Panc1 (cell line): ENCODE data around the gene ADCY2. TPM values are rescaled to one million over a fixed set of nuclear protein-coding genes. Genes with fewer than 3 reads are reported as not detected.

Experiments used
- ATAC-seq: fragments of 200-7000 bp; cut with Tn5 transposase; 2 replicates; pipeline ENCODE4 v1.9.1; 2020; ENCODE audit warnings: mild to moderate bottlenecking, moderate library complexity
- BruUV-seq: library from RNA; stranded (reverse); fragments of 400-500 nt; replicated peaks from 2 replicates; lab custom pipeline; 2021; lab: Mats Ljungman, UMichigan
- CTCF ChIA-PET: fragments of 300-600 bp; sonication (Branson Sonifier 250); formaldehyde crosslinking; loops from one replicate; lab custom pipeline; 2022; ENCODE audit warnings: antibody characterized with exemption; lab: Charles Lee
- POLR2A ChIA-PET: fragments of 300-600 bp; sonication (Branson Sonifier 250); formaldehyde crosslinking; loops from one replicate; lab custom pipeline; 2022; ENCODE audit warnings: antibody characterized with exemption; lab: Charles Lee
- DNase-seq: peaks from one replicate; pipeline ENCODE4 v3.0.0-alpha.2; 2010; ENCODE audit warnings: low read depth, low spot score
- H3K27ac ChIP-seq: 2 replicates; pipeline ENCODE4 v1.5.1; 2011; ENCODE audit warnings: mild to moderate bottlenecking, low read length, inconsistent platforms
- H3K27me3 ChIP-seq: fragments of 200-500 bp; sonication (Bioruptor generic); 2 replicates; pipeline ENCODE4 v1.6.0; 2014; ENCODE audit warnings: low read length, inconsistent platforms; ENCODE audit not compliant: control insufficient read depth, insufficient read depth
- H3K36me3 ChIP-seq: fragments of 200-500 bp; sonication (Bioruptor generic); 2 replicates; pipeline ENCODE4 v1.5.1; 2014; ENCODE audit warnings: inconsistent platforms, mild to moderate bottlenecking, low read length, moderate library complexity; ENCODE audit not compliant: control insufficient read depth, insufficient read depth
- H3K4me1 ChIP-seq: 2 replicates; pipeline ENCODE4 v1.5.1; 2011; ENCODE audit warnings: inconsistent platforms, mild to moderate bottlenecking, low read length, moderate library complexity; ENCODE audit not compliant: control insufficient read depth, insufficient read depth
- H3K4me3 ChIP-seq, 2 experiments: 2 replicates each; pipeline ENCODE4 v1.5.1; 2011 to 2012; ENCODE audit warnings: low read depth in 2 of 2, low read length in 2 of 2, mild to moderate bottlenecking in 2 of 2, inconsistent platforms in 1 of 2, moderate library complexity in 1 of 2
- H3K9me3 ChIP-seq: fragments of 200-500 bp; sonication (Bioruptor generic); 2 replicates; pipeline ENCODE4 v1.5.1; 2014; ENCODE audit warnings: low read depth, mild to moderate bottlenecking, inconsistent platforms, low read length, moderate library complexity; ENCODE audit not compliant: control insufficient read depth, insufficient read depth
- POLR2AphosphoS5 ChIP-seq: IDR thresholded peaks from 2 replicates; pipeline ENCODE4 v1.6.1; 2012; ENCODE audit warnings: mild to moderate bottlenecking, low read depth, low read length, moderate library complexity
- SIN3A ChIP-seq: IDR thresholded peaks from 2 replicates; pipeline ENCODE4 v1.6.1; 2012; ENCODE audit warnings: low read depth, mild to moderate bottlenecking, low read length, moderate library complexity, borderline replicate concordance; ENCODE audit not compliant: insufficient read depth
- TCF7L2 ChIP-seq: IDR thresholded peaks from 2 replicates; pipeline ENCODE4 v1.6.1; 2011; ENCODE audit warnings: mild to moderate bottlenecking, low read depth, low read length, inconsistent platforms
- in situ Hi-C: cut with HindIII; loops from 2 replicates; pipeline ENCODE4 v1.10.0; 2016; ENCODE audit warnings: low sequenced_read_pairs, low pct_unique_long_range_greater_than_20kb
- intact Hi-C: fragments of 100-400 bp; cut with micrococcal nuclease; formaldehyde crosslinking; loops from one replicate; pipeline ENCODE4 v1.10.0; 2022; ENCODE audit not compliant: unreplicated experiment
- total RNA-seq: library from RNA; stranded (reverse); gene quantifications from one replicate; pipeline ENCODE4 v1.2.1, GENCODE V29; 2021; ENCODE audit not compliant: unreplicated experiment
- TF ChIP-seq, protein P1 (sequence below): fragments of 450-650 bp; IDR thresholded peaks from 2 replicates; pipeline ENCODE4 v1.5.1; 2017; ENCODE audit warnings: mild to moderate bottlenecking
- TF ChIP-seq, protein P2 (sequence below), 2 experiments: IDR thresholded peaks; 2 replicates each; pipeline ENCODE4 v1.6.1; 2011 to 2012; ENCODE audit warnings: low read depth in 2 of 2, control low read depth in 1 of 2, low read length in 1 of 2, mild to moderate bottlenecking in 1 of 2, moderate library complexity in 1 of 2; ENCODE audit not compliant: insufficient read depth in 1 of 2

The ADCY2 gene
- total RNA-seq, 1 experiment from 2014 or later, result 0.13 TPM

DNA sequence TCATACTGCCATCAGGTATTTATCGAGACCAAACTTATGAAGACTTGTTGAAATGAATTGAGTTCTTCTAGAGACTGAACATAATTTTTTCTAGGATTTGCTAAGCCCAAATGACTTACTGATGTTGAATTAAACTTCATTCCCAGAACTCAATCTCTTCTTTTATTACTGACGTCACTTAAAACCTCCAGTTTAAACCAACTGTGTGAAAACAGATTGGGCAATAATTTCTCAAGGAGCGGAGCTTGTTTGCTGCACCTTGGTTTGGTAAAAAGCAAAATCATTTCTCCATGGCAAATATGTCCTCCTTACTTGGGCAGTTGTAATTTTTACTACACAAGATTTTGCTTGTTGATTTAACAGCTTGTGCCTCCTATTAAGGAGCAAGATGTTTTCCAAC, 417.6 kb downstream of the ADCY2 start:
- DNase-seq, result no peak
- no peak overlapping the region for H3K4me3 ChIP-seq
- no peaks in the 10 kb centered on the region for H3K9me3 ChIP-seq
- ChIA-PET POLR2A (no interaction called here), CTCF (no interaction called here)
- H3K4me1 ChIP-seq, result no peaks in the 10 kb centered on the region
- no peaks in the 10 kb centered on the region for H3K36me3 ChIP-seq
- TF ChIP-seq POLR2AphosphoS5, result no peak
- TF ChIP-seq, protein P1, sequence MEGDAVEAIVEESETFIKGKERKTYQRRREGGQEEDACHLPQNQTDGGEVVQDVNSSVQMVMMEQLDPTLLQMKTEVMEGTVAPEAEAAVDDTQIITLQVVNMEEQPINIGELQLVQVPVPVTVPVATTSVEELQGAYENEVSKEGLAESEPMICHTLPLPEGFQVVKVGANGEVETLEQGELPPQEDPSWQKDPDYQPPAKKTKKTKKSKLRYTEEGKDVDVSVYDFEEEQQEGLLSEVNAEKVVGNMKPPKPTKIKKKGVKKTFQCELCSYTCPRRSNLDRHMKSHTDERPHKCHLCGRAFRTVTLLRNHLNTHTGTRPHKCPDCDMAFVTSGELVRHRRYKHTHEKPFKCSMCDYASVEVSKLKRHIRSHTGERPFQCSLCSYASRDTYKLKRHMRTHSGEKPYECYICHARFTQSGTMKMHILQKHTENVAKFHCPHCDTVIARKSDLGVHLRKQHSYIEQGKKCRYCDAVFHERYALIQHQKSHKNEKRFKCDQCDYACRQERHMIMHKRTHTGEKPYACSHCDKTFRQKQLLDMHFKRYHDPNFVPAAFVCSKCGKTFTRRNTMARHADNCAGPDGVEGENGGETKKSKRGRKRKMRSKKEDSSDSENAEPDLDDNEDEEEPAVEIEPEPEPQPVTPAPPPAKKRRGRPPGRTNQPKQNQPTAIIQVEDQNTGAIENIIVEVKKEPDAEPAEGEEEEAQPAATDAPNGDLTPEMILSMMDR, result no peak
- H3K27ac ChIP-seq, result no peak overlapping the region
- peaks cover 10% of the 10 kb centered on the region for H3K27me3 ChIP-seq
- intact Hi-C loops (no loop called here), in situ Hi-C loops (no loop called here)
- no TSS peak for BruUV-seq
- no peak for ATAC-seq

DNA sequence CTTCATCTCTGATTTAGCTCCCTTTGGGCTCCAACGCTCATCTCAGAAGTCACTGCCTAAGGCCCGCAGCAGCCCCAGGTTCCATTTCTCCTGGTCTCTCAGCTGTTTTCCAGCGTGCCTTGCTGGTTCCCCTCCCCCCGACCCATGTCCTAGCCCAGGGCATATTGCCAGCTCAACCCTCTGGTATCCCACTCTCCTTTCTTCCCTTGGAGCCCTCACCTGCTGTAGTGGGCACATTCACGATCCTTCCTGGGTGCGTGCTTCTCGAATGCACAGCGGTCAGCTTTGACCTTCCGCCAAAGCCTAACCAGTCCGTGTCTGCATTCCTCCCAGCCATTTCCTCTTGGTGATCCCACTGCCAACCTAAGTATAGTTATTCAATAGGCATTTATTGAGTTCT, 418.9 kb downstream of the ADCY2 start:
- Histone ChIP-seq H3K27ac (no peak overlapping the region), H3K36me3 (no peaks in the 10 kb centered on the region), H3K4me3 (no peak overlapping the region), H3K4me1 (no peaks in the 10 kb centered on the region), H3K9me3 (no peaks in the 10 kb centered on the region), H3K27me3 (peaks cover 10% of the 10 kb centered on the region)
- DNase-seq (no peak), ATAC-seq (no peak)
- CTCF ChIA-PET, result no interaction called here
- in situ Hi-C loops, result no loop called here
- TF ChIP-seq, protein P1, result no peak
- TF ChIP-seq TCF7L2 (no peak), POLR2AphosphoS5 (no peak), SIN3A (no peak)
- TF ChIP-seq, protein P2, sequence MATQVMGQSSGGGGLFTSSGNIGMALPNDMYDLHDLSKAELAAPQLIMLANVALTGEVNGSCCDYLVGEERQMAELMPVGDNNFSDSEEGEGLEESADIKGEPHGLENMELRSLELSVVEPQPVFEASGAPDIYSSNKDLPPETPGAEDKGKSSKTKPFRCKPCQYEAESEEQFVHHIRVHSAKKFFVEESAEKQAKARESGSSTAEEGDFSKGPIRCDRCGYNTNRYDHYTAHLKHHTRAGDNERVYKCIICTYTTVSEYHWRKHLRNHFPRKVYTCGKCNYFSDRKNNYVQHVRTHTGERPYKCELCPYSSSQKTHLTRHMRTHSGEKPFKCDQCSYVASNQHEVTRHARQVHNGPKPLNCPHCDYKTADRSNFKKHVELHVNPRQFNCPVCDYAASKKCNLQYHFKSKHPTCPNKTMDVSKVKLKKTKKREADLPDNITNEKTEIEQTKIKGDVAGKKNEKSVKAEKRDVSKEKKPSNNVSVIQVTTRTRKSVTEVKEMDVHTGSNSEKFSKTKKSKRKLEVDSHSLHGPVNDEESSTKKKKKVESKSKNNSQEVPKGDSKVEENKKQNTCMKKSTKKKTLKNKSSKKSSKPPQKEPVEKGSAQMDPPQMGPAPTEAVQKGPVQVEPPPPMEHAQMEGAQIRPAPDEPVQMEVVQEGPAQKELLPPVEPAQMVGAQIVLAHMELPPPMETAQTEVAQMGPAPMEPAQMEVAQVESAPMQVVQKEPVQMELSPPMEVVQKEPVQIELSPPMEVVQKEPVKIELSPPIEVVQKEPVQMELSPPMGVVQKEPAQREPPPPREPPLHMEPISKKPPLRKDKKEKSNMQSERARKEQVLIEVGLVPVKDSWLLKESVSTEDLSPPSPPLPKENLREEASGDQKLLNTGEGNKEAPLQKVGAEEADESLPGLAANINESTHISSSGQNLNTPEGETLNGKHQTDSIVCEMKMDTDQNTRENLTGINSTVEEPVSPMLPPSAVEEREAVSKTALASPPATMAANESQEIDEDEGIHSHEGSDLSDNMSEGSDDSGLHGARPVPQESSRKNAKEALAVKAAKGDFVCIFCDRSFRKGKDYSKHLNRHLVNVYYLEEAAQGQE (IDR thresholded peaks at IDR 0.05; ENCODE audit: insufficient read depth in 1 of 2, low read depth in 2 of 2, low read length in 1 of 2), result no peak
- intact Hi-C loops, result no loop called here
- no TSS peak for BruUV-seq
- POLR2A ChIA-PET, result no interaction called here
